Central memory CD8-positive, alpha-beta T cell (primary cell): ENCODE results near the gene DNAJA2.

Experiments
- ATAC-seq: fragments of 150-1000 bp; cut with Tn5 transposase; replicated peaks from 2 replicates; pipeline ENCODE4 v1.10.0; 2022; ENCODE audit warnings: mild to moderate bottlenecking, moderate FRiP score, moderate number of reproducible peaks; ENCODE audit not compliant: poor library complexity, severe bottlenecking; ENCODE audit errors: extremely low read depth
- DNase-seq, 2 donors: peaks; one replicate each; pipeline ENCODE4 v3.0.0; 2021; ENCODE audit warnings: low spot score in 2 of 2
- H3K27ac Mint-ChIP-seq: one replicate; pipeline ENCODE4 v1.8.0; 2022; ENCODE audit warnings: low read depth, mild to moderate bottlenecking, moderate library complexity, mixed read lengths
- H3K27me3 Mint-ChIP-seq: one replicate; pipeline ENCODE4 v1.8.0; 2022; ENCODE audit warnings: mixed read lengths
- H3K36me3 Mint-ChIP-seq: one replicate; pipeline ENCODE4 v1.8.0; 2022; ENCODE audit warnings: mild to moderate bottlenecking, moderate library complexity, mixed read lengths; ENCODE audit not compliant: insufficient read depth
- H3K4me1 Mint-ChIP-seq: one replicate; pipeline ENCODE4 v1.8.0; 2022; ENCODE audit warnings: mixed read lengths
- H3K4me3 Mint-ChIP-seq: one replicate; pipeline ENCODE4 v1.8.0; 2022; ENCODE audit warnings: mild to moderate bottlenecking, moderate library complexity, mixed read lengths
- H3K9me3 Mint-ChIP-seq: one replicate; pipeline ENCODE4 v1.8.0; 2022; ENCODE audit warnings: mixed read lengths

Gene DNAJA2

DNA sequence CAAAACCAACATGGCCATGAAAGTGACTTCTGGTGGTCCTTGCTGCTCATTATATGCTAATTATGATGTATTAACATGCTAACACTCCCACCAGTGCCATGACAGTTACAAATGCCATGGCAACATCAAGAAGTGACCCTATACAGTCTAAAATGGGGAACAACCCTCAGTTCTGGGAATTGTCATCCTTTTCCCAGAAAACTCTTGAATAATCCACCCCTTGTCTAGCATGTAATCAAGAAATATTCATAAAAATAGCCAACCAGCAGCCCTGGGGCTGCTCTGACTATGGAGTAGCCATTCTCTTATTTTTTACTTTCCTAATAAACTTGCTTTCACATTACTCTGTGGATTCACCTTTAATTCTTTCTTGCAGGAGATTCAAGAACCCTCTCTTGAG lies 35.9 kb downstream of the DNAJA2 start:
- ATAC-seq = no peak
- H3K27me3 Mint-ChIP-seq = no peaks in the 10 kb centered on the region
- no peak overlapping the region for H3K4me3 Mint-ChIP-seq
- H3K27ac Mint-ChIP-seq = no peak overlapping the region
- no peaks in the 10 kb centered on the region for H3K4me1 Mint-ChIP-seq
- H3K36me3 Mint-ChIP-seq = peaks cover 4% of the 10 kb centered on the region
- no peak for DNase-seq
- no peaks in the 10 kb centered on the region for H3K9me3 Mint-ChIP-seq

DNA sequence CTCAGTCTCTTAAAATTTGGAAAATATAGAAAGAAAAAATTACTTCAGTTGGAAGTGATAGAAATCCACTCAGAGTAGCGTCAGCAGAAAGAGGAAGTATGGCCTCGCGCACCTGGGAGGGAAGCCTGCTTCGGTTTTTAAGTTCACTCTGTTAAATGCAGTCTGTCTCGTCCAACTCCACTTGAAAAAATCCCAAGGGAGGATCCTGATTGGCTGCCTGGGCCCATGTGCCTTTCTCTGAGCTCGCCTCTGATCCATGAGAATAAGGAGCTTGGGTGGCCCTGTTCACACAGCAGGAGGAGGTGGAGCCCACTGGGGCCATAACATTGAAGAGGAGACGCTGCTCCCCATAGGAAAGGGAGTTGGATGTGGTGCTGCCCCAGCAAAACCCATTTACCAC lies 40.7 kb downstream of the DNAJA2 start:
- ATAC-seq (no peak), DNase-seq (no peak)
- Mint-ChIP-seq H3K27me3 (peaks cover 9% of the 10 kb centered on the region), H3K9me3 (no peaks in the 10 kb centered on the region), H3K36me3 (peaks cover 1% of the 10 kb centered on the region), H3K27ac (no peak overlapping the region), H3K4me3 (no peak overlapping the region), H3K4me1 (peaks cover 5% of the 10 kb centered on the region)

DNA sequence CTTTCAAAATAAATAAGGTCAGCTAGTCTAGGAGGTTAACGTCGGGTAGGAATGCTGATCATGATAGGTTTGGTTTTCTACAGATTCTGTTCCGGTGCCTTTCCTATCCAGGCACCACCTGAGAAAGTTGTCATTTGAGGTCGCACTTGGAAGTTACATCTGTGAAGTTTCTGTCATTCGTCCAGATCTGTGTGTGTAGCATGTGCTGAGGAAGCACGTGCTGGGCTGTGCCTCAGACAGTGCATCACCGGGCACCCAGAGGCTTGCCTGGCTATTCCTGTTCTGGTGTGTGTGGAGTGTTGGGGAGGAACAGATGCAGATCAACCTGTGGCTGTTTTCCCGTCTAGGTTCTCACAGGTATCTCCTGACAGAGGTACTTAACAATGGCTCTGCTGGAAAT lies 42.6 kb downstream of the DNAJA2 start:
- Mint-ChIP-seq H3K9me3 (no peaks in the 10 kb centered on the region), H3K4me1 (peaks cover 5% of the 10 kb centered on the region), H3K4me3 (no peak overlapping the region), H3K27ac (no peak overlapping the region), H3K27me3 (peaks cover 9% of the 10 kb centered on the region), H3K36me3 (peaks cover 1% of the 10 kb centered on the region)
- ATAC-seq (no peak), DNase-seq (no peak)

DNA sequence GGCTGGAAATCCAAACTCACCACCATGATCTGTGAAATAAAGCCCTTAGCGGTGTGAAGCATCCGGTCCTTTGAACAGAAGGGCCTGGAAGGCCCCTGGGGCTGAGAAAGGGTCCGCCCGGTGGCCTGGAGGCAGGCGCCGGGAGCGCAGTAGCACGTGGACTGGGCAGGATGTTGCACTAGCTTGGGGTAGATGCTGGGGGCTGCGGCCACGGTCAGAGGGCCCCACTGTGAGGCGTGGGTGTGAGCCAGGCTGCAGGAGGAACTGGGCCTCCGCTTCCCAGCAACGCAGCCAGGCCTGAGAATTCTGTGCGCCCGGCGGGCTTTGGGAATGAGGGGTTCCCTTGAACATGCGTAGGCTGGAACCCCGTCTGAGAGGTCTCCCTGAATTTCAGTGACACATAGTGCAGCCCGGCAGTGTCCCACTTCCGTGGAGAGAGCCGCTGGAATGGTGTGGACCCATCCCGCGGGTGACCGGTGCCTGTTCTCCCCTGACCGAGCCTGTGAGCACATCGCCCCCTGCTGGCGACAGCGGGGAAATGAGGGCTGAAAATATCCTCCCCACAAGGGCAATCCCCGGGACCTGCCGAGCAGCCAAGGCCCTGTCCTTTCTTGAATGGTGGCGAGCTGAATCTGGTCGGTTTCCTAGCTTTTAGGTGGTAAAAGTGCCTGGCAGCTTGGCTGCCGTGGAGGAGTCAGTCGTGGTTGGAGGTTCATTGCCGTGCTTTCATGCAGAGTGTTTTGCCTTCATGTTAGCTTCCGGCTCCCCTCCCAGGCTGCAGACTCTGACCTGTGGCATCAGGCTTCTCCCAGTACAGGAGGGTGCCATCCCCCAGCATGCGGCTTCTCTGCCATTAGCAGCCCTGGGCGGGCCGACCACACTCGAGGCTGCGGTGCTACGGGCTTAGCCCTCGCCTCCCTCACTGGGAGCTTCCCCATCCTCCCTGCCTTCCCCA lies 43.8 kb downstream of the DNAJA2 start:
- Mint-ChIP-seq H3K4me3 (no peak overlapping the region), H3K36me3 (peaks cover 1% of the 10 kb centered on the region), H3K9me3 (no peaks in the 10 kb centered on the region), H3K27ac (no peak overlapping the region), H3K4me1 (peaks cover 5% of the 10 kb centered on the region), H3K27me3 (peaks cover 9% of the 10 kb centered on the region)
- DNase-seq = peak; percentile 38 to 44
- ATAC-seq = peak; percentile 56

DNA sequence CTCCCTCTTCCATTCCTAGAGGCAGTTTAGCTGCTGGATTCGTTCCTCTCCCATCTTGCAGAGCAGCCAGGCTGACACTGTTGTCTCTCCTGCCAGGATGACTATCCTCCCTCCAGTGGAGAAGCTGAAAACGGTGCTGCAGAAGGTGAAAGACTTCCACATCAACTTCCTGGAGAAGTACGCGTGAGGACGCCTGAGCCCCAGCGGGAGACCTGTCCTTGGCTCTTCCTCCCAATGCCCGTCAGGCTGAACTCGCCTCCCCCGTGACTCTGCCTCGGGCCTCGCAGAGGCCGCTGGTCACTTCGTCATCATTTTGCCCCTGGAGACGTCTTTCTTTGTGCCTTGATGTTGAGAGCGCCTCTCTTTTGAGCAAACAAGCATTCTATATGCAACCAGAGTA lies 44.7 kb downstream of the DNAJA2 start:
- Mint-ChIP-seq H3K27ac (no peak overlapping the region), H3K36me3 (peaks cover 1% of the 10 kb centered on the region), H3K4me3 (no peak overlapping the region), H3K4me1 (peaks cover 5% of the 10 kb centered on the region), H3K9me3 (no peaks in the 10 kb centered on the region), H3K27me3 (peaks cover 9% of the 10 kb centered on the region)
- ATAC-seq = no peak
- DNase-seq = no peak

DNA sequence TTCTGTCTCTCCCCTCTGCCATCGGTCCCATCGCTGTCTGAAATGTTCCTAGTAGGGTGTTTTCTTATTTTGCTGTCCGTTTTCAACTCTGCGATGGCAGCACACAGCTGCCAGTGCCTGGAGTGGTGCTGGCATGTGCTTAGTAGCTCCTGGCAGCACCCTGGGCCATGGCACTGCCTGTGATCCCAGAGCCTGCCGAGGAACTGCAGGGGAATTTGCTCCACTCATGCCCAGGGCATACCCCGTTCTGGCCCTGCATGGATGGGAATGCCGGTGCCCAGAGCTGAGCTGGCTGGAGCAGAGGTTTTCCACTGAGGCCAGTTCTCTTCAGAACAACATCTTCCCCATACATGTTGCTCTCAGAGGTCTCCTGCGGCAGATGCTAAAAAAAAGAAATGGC lies 46.2 kb downstream of the DNAJA2 start:
- peaks cover 9% of the 10 kb centered on the region for H3K27me3 Mint-ChIP-seq
- peaks cover 5% of the 10 kb centered on the region for H3K4me1 Mint-ChIP-seq

DNA sequence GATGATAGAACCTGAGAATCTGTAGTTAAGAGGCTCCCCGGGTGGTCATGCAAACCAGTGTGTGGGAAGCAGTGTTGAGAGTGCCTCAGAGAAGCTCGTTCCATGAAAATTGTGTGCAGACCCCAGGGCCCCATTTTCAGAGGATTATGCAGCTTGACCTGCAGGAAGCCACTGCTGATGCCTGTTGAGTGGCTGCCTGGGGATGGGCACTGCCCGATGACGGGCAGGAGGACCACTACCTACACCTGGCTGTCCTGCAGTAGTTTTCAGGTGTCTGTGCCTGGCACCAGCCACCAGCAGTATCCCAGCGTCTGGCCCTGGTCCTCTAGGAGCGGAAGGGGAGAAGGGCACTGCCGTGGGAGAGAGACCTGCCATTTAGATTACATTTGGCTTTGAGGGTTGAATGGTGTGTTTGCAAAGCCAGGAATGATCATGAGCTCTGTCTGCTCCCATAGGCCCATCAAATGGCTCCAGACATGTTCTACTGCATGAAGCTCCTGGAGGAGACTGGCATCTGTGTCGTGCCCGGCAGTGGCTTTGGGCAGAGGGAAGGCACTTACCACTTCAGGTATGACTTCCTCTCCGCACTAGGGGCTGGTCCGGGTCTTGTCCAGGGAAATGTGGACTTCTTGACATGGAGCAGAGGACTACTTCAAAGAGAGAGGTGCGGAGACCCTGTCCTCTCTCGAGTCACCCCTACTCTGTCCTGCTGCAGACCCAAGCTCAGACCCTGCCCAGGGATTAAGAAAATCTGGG lies 46.8 kb downstream of the DNAJA2 start:
- Mint-ChIP-seq H3K4me1 (peaks cover 5% of the 10 kb centered on the region), H3K9me3 (no peaks in the 10 kb centered on the region), H3K27me3 (peaks cover 9% of the 10 kb centered on the region), H3K4me3 (no peak overlapping the region), H3K27ac (no peak overlapping the region), H3K36me3 (peaks cover 1% of the 10 kb centered on the region)
- ATAC-seq (no peak), DNase-seq (no peak)

More for the DNA sequence above, 46.2 kb downstream of the DNAJA2 start:
- DNase-seq (no peak), ATAC-seq (no peak)
- no peak overlapping the region for H3K4me3 Mint-ChIP-seq
- no peaks in the 10 kb centered on the region for H3K9me3 Mint-ChIP-seq
- peaks cover 1% of the 10 kb centered on the region for H3K36me3 Mint-ChIP-seq
- no peak overlapping the region for H3K27ac Mint-ChIP-seq

DNA sequence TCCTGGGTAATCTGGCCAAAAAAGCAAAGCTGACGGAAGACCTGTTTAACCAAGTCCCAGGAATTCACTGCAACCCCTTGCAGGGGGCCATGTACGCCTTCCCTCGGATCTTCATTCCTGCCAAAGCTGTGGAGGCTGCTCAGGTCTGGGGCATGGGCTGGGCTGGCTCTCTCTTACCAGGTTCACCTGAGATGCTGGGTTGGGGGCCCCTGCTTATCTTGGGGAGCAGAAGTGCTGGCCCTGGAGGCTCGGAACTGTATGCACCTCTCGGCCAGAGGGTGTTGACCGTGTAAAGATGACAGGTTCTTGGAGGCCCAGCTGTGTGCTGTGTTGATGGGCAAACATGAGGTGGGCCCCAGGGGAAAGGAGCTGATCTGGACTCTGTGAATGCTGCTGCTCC lies 49.1 kb downstream of the DNAJA2 start:
- no peak overlapping the region for H3K4me3 Mint-ChIP-seq
- peaks cover 9% of the 10 kb centered on the region for H3K27me3 Mint-ChIP-seq
- H3K4me1 Mint-ChIP-seq = peaks cover 5% of the 10 kb centered on the region
- DNase-seq = no peak
- H3K27ac Mint-ChIP-seq = no peak overlapping the region
- peaks cover 1% of the 10 kb centered on the region for H3K36me3 Mint-ChIP-seq
- no peak for ATAC-seq
- no peaks in the 10 kb centered on the region for H3K9me3 Mint-ChIP-seq

DNA sequence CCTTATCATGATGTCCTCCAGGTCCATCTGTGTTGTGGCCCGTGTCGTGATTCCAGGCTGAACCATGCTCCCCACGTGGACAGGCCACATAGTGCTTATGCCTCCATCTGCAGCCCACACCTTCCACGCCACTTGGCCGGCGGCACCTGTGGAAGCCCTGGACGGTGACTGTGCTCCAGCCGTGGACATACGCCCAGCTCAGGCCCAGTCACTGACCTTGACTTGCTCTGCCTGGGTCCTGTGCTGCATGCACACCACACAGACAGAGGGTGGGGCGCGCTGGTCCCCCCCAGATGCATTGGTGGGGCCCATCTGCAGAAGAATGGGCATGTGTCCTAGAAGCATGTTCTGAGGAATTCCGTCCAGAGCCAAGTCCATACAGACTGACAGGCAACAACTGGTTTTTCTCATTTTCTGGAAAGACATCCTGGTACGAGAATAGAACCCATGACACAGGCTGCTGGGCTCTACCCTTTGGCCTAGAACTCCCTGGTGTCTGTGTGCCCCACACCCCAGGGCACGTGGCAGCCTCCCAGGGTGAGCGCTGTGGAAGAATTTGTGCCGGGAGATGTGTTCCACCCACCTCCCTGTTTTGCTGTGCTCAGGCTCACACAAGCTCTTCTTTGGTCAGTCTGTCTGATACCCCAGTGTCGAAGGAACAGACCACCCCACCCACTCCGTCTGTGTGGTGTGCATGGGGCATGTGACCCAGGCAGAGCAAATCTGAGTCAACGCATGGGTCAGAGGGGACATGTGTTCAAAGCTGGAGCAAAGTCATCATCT lies 49.8 kb downstream of the DNAJA2 start:
- DNase-seq (no peak), ATAC-seq (no peak)
- Mint-ChIP-seq H3K4me1 (peaks cover under 1% of the 10 kb centered on the region), H3K36me3 (no peaks in the 10 kb centered on the region), H3K4me3 (no peak overlapping the region), H3K27me3 (peaks cover 2% of the 10 kb centered on the region), H3K9me3 (no peaks in the 10 kb centered on the region), H3K27ac (no peak overlapping the region)

DNA sequence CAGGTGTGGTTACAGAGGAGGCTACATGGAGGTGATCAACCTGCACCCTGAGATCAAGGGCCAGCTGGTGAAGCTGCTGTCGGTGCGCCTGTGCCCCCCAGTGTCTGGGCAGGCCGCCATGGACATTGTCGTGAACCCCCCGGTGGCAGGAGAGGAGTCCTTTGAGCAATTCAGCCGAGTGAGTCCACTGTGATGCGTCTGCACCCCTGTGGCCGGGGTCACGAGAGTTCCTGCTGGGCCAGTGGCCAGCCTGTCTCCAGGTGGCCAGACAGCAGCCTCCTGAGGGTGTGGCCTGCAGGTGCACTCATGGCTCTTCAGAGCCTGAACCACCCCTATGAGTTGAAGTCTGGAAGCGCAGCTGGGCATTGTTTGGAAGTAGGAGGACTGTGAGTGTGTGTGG lies 51.2 kb downstream of the DNAJA2 start:
- H3K4me3 Mint-ChIP-seq = no peak overlapping the region
- DNase-seq (no peak), ATAC-seq (no peak)
- no peaks in the 10 kb centered on the region for H3K4me1 Mint-ChIP-seq
- H3K27me3 Mint-ChIP-seq = no peaks in the 10 kb centered on the region
- no peaks in the 10 kb centered on the region for H3K36me3 Mint-ChIP-seq
- no peak overlapping the region for H3K27ac Mint-ChIP-seq
- H3K9me3 Mint-ChIP-seq = no peaks in the 10 kb centered on the region

DNA sequence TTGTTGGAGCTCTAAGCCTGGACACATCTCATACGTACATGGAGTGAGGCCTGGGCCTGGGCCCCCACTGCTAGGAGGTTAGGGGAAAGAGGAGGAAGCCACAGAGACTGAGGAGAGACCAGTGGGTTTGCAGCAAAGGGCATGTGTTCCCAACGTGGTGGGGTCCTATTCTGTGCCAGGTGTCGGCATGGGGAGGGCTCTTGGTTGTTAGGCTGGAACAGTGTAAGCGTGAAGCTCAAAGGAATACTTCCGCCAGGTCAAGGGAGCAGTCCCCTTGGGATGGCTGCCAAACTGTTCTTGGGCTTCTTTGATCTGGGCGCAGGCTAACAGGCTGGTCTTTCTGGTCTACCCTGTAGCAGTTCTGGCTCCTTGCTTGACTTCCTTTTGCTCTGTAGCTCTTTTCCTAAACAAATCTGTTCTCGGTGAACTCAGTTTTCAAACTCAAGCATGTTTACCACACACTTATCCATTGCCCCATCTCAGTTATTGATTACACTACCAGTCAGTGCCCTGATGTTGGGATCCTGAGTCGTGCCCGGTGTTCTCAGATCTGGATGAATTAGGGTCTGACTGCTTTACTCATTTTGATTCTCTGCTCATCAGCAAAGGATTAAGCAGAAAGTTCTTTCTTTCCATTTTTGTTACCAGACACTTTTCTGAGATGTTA lies 52.9 kb downstream of the DNAJA2 start:
- H3K27ac Mint-ChIP-seq = no peak overlapping the region
- no peak overlapping the region for H3K4me3 Mint-ChIP-seq
- no peak for ATAC-seq
- H3K36me3 Mint-ChIP-seq = no peaks in the 10 kb centered on the region
- H3K4me1 Mint-ChIP-seq = no peaks in the 10 kb centered on the region
- H3K27me3 Mint-ChIP-seq = no peaks in the 10 kb centered on the region
- DNase-seq = no peak
- H3K9me3 Mint-ChIP-seq = no peaks in the 10 kb centered on the region
